Small intestine (tissue), 7 donors: Measurements from ENCODE around the gene IL24. TPM values are rescaled to one million over a fixed set of nuclear protein-coding genes. Genes with fewer than 3 reads are reported as not detected.
"Not testable (repeated sequence)": the region's sequence is repeated elsewhere in the genome, so short reads cannot be mapped to it uniquely, and the experiment has no call there.

Experiments
- DNase-seq, 2 donors: peaks; one replicate each; pipeline versions ENCODE4 v3.0.0 to v3.0.0-alpha.2; 2013
- FAIRE-seq: peaks from 2 replicates; lab custom pipeline; 2012; peaks lifted over from hg19 to GRCh38; lab: Jason Lieb, UNC
- H3K27ac ChIP-seq, 3 donors: one replicate each; pipeline ENCODE4 v1.5.1; 2013; ENCODE audit warnings: low read length in 2 of 3, mild to moderate bottlenecking in 2 of 3, control low read depth in 1 of 3, inconsistent platforms in 1 of 3, low read depth in 1 of 3, moderate library complexity in 1 of 3
- H3K27me3 ChIP-seq, 3 donors: one replicate each; pipeline ENCODE4 v1.6.1; 2013; ENCODE audit warnings: low read length in 3 of 3, inconsistent platforms in 1 of 3; ENCODE audit not compliant: control insufficient read depth in 3 of 3, insufficient read depth in 3 of 3
- H3K36me3 ChIP-seq, 3 donors: one replicate each; pipeline ENCODE4 v1.6.1; 2013; ENCODE audit warnings: low read length in 3 of 3, inconsistent platforms in 1 of 3, low read depth in 1 of 3, mild to moderate bottlenecking in 1 of 3, moderate library complexity in 1 of 3; ENCODE audit not compliant: control insufficient read depth in 3 of 3, insufficient read depth in 2 of 3
- H3K4me1 ChIP-seq, 3 donors: one replicate each; pipeline ENCODE4 v1.6.1; 2013; ENCODE audit warnings: low read length in 2 of 3, inconsistent platforms in 1 of 3, low read depth in 1 of 3, mild to moderate bottlenecking in 1 of 3, moderate library complexity in 1 of 3; ENCODE audit not compliant: control insufficient read depth in 3 of 3, insufficient read depth in 2 of 3
- H3K4me3 ChIP-seq, 3 donors: one replicate each; pipeline ENCODE4 v1.5.1; 2013; ENCODE audit warnings: low read length in 3 of 3, control low read depth in 1 of 3, inconsistent platforms in 1 of 3, low read depth in 1 of 3, mild to moderate bottlenecking in 1 of 3, moderate library complexity in 1 of 3
- H3K9me3 ChIP-seq, 2 donors: one replicate each; pipeline ENCODE4 v1.6.1; 2013; ENCODE audit warnings: low read depth in 1 of 2, low read length in 1 of 2; ENCODE audit not compliant: control insufficient read depth in 2 of 2, insufficient read depth in 1 of 2
- WGBS, 3 donors: extraction: QIAGEN DNeasy Blood & Tissue Kit; methylation state at CpG; one replicate each; pipeline ENCODE4 v1.1.7; 2013; 5-methylcytosine and 5-hydroxymethylcytosine counted together
- polyA plus RNA-seq, 4 donors: library from polyadenylated mRNA; stranded (reverse) in 3 of 4; unstranded in 1 of 4; fragments of 200-250 nt in 3 of 4; fragments of 120-200 nt in 1 of 4; gene quantifications; one replicate each; pipeline versions ENCODE4 v1.2.1 to v1.2.3, GENCODE V29; 2013
- donor health status: healthy with polysubstance abuse.
- donor health status: control.
- donor health status: control.
- donor health status: Bipolar disorder and iron deficiency.
- donor health status: healthy.

IL24 gene
- polyA plus RNA-seq, 4 donors: 0.24 to 0.34 TPM; not detected in 2

GRCh38 chr1:206921772-206922265, 24.6 kb downstream of the IL24 start, which contains the start of gene FCMR:
Gene FCMR (minus strand): TSS chr1:206921941. CDS start chr1:206921854, 87 bp downstream.
- peak in 1 of 2 donors; percentile 50 for DNase-seq
- Histone ChIP-seq H3K4me3 (peak within 1 kb of the TSS in 2 of 3 donors; percentile 25 to 34), H3K9me3 (no peaks in the 10 kb centered on the region), H3K4me1 (peaks cover 0 to 43% (median 0%) of the 10 kb centered on the region in 3 donors), H3K36me3 (no peaks in the 10 kb centered on the region), H3K27ac (peak within 1 kb of the TSS; percentile 61 to 81 (median 72)), H3K27me3 (no peaks in the 10 kb centered on the region)
- no peak for FAIRE-seq
- WGBS, 3 donors: 48 to 65% (median 50%) methylated on average over 7 of the region's 7 CpGs

- H3K27ac ChIP-seq: peak overlapping the region; percentile 61 to 81 (median 72)
- FAIRE-seq: no peak
These were observed 25.3 kb downstream of the IL24 start for GRCh38 chr1:206922524-206922923.

GRCh38 chr1:206923009-206923960, 26.0 kb downstream of the IL24 start:
- Histone ChIP-seq H3K27me3 (no peaks in the 10 kb centered on the region), H3K9me3 (no peaks in the 10 kb centered on the region), H3K4me1 (peaks cover 0 to 56% (median 5%) of the 10 kb centered on the region in 3 donors), H3K27ac (peak overlapping the region; percentile 14 to 81 (median 61)), H3K36me3 (no peaks in the 10 kb centered on the region), H3K4me3 (no peak overlapping the region)
- FAIRE-seq (no peak), DNase-seq (peak in 1 of 2 donors; percentile 59)
- 59 to 71% (median 63%) methylated on average over 12 of the region's 12 CpGs for WGBS, 3 donors

More at GRCh38 chr1:206922524-206922923, 25.3 kb downstream of the IL24 start:
- Histone ChIP-seq H3K27me3 (no peaks in the 10 kb centered on the region), H3K4me3 (no peak overlapping the region), H3K36me3 (no peaks in the 10 kb centered on the region), H3K4me1 (peaks cover 0 to 48% (median 0%) of the 10 kb centered on the region in 3 donors), H3K9me3 (no peaks in the 10 kb centered on the region)
- DNase-seq: no peak
- WGBS, 3 donors: 50 to 79% (median 57%) methylated on average over 1 of the region's 1 CpG

GRCh38 chr1:206923961-206924557, 26.8 kb downstream of the IL24 start:
- FAIRE-seq, DNase-seq, H3K36me3 ChIP-seq, H3K27me3 ChIP-seq, H3K4me3 ChIP-seq, H3K9me3 ChIP-seq: not testable (repeated sequence)
- H3K4me1 ChIP-seq: peaks cover 0 to 61% (median 5%) of the 10 kb centered on the region in 3 donors
- H3K27ac ChIP-seq: peak overlapping the region in 2 of 3 donors; percentile 50 to 82
- WGBS, 3 donors: 95 to 96% (median 96%) methylated on average over 4 of the region's 4 CpGs

- FAIRE-seq (no peak), DNase-seq (no peak)
- H3K36me3 ChIP-seq: peaks cover 0 to 3% (median 0%) of the 10 kb centered on the region in 3 donors
- peaks cover 0 to 61% (median 5%) of the 10 kb centered on the region in 3 donors for H3K4me1 ChIP-seq
- WGBS, 3 donors: 69 to 78% (median 73%) methylated on average over 8 of the region's 8 CpGs
- peak overlapping the region; percentile 50 to 94 (median 82) for H3K27ac ChIP-seq
- H3K9me3 ChIP-seq: no peaks in the 10 kb centered on the region
- no peak overlapping the region for H3K4me3 ChIP-seq
- H3K27me3 ChIP-seq: no peaks in the 10 kb centered on the region
These were observed 27.4 kb downstream of the IL24 start for GRCh38 chr1:206924592-206925105.

- Histone ChIP-seq H3K27me3 (no peaks in the 10 kb centered on the region), H3K4me1 (peaks cover 0 to 61% (median 5%) of the 10 kb centered on the region in 3 donors), H3K27ac (peak overlapping the region; percentile 61 to 94 (median 82)), H3K36me3 (peaks cover 0 to 7% (median 4%) of the 10 kb centered on the region in 3 donors), H3K9me3 (no peaks in the 10 kb centered on the region), H3K4me3 (no peak overlapping the region)
- WGBS, 3 donors: 43 to 57% (median 50%) methylated on average over 11 of the region's 11 CpGs
- DNase-seq (peak; percentile 83 to 84), FAIRE-seq (no peak)
These were observed 28.0 kb downstream of the IL24 start for GRCh38 chr1:206925106-206925736.

GRCh38 chr1:206926286-206926685, 29.0 kb downstream of the IL24 start:
- DNase-seq (peak in 1 of 2 donors; percentile 56), FAIRE-seq (no peak)
- Histone ChIP-seq H3K27me3 (no peaks in the 10 kb centered on the region), H3K36me3 (peaks cover 0 to 11% (median 8%) of the 10 kb centered on the region in 3 donors), H3K27ac (peak overlapping the region; percentile 71 to 94 (median 72)), H3K4me1 (peaks cover 4 to 60% (median 5%) of the 10 kb centered on the region in 3 donors), H3K4me3 (no peak overlapping the region), H3K9me3 (no peaks in the 10 kb centered on the region)
- WGBS, 3 donors: 45 to 66% (median 65%) methylated on average over 2 of the region's 2 CpGs
